GM06990 (cell line): ENCODE measurements around the gene SVIL.
"Not testable (repeated sequence)": the region's sequence is repeated elsewhere in the genome, so short reads cannot be mapped to it uniquely, and the experiment has no call there.

Experiments
- DNase-seq: peaks from one replicate; pipeline ENCODE4 v3.0.0-alpha.2; 2011; ENCODE audit not compliant: insufficient read length; ENCODE audit errors: extremely low read depth
- H3K27me3 ChIP-seq: replicated peaks from 2 replicates; pipeline ENCODE4 v1.6.0; 2011; ENCODE audit warnings: low read length; ENCODE audit not compliant: control insufficient read depth, insufficient read depth
- H3K36me3 ChIP-seq: 2 replicates; pipeline ENCODE4 v1.5.1; 2011; ENCODE audit warnings: low read length; ENCODE audit not compliant: control insufficient read depth, insufficient read depth
- H3K4me3 ChIP-seq: replicated peaks from 2 replicates; pipeline ENCODE4 v1.5.1; 2011; ENCODE audit warnings: low read depth, mild to moderate bottlenecking, control low read depth, low read length
- TF ChIP-seq, protein P1 (sequence below): IDR thresholded peaks from 2 replicates; pipeline ENCODE4 v1.5.1; 2011; ENCODE audit warnings: low read length, control low read depth, mild to moderate bottlenecking, inconsistent platforms; ENCODE audit not compliant: insufficient read depth, poor library complexity, severe bottlenecking

Gene SVIL

DNA sequence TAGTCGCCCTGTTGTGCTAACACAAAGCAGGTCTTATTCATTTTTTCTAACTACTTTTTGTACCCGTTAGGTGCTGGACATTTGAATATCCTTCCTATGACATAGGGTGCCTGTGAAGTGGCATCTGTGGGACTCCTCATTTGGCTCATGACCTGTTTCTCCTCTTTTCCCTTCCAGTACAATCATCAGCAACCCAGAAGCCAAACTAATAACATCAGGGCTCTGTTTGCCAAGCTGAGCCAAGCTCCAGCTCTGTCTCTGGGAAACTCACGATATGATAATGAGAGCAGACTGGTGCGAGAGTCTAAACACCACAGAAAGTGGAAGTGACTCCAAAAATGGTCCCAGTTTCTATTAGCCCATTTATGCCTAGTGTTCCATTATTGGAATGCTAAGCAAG, 92.0 kb downstream of the SVIL start:
- no peak for DNase-seq
- Histone ChIP-seq H3K4me3 (no peak overlapping the region), H3K27me3 (no peaks in the 10 kb centered on the region), H3K36me3 (no peaks in the 10 kb centered on the region)
- TF ChIP-seq, protein P1, sequence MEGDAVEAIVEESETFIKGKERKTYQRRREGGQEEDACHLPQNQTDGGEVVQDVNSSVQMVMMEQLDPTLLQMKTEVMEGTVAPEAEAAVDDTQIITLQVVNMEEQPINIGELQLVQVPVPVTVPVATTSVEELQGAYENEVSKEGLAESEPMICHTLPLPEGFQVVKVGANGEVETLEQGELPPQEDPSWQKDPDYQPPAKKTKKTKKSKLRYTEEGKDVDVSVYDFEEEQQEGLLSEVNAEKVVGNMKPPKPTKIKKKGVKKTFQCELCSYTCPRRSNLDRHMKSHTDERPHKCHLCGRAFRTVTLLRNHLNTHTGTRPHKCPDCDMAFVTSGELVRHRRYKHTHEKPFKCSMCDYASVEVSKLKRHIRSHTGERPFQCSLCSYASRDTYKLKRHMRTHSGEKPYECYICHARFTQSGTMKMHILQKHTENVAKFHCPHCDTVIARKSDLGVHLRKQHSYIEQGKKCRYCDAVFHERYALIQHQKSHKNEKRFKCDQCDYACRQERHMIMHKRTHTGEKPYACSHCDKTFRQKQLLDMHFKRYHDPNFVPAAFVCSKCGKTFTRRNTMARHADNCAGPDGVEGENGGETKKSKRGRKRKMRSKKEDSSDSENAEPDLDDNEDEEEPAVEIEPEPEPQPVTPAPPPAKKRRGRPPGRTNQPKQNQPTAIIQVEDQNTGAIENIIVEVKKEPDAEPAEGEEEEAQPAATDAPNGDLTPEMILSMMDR, result no peak

DNA sequence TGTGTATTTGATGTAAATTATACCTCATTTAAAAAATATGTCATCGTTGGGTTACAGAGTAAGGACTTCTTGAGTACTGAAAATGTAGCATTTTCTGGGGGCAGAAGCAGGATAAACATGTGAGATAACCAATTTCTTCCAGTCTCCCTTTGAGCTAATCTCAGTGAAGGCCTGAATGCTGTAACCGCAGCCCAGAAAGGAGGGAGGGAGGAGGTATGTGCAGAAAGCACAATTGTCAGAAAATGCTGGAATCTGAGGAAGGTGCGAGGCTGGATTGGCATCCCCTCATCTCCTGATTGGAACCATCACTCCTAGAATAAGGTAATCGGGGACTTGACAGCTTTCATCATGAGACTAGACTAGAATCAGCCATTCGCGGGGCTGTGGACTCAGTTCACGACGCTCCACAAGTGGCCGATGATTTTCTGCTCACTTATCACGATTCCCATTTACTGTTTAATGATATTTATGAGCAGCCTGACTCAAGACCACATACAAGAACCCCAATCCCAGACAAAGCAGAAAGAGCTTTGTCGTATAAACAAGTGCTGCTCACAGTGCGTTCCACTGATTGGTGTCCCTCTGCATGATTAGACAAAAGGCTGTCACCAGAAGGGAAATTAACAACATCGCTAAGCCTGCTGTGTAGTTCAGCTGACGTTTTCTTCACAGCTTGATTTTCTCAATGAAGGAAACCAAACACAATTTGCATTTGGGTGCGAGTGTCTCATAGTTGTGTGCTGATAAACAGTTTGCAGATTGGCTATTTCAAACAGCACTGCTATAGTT, 93.2 kb downstream of the SVIL start:
- Histone ChIP-seq H3K36me3 (no peaks in the 10 kb centered on the region), H3K4me3 (no peak overlapping the region), H3K27me3 (no peaks in the 10 kb centered on the region)
- TF ChIP-seq, protein P1, result no peak
- DNase-seq, result no peak

DNA sequence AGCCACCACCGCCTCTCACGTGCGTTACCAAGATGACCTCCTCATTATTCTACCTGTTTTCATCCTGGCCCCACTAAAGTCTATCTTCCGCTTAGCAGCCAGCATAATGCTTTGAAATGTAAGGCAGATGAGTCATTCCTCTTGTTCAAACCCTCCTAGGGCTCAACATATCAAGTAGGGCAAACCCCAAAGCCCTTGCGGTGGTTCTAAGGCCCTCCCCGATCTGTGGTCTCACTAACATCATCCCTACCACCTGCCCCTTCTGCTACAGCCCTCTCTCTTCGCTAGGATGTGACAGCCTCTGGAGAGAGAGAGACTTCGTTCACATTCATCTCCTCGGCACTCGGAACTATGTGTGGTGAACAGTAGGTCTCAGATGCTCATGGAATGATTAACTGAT, 94.8 kb downstream of the SVIL start:
- H3K4me3 ChIP-seq, result no peak overlapping the region
- H3K36me3 ChIP-seq, result no peaks in the 10 kb centered on the region
- TF ChIP-seq, protein P1, result no peak
- no peak for DNase-seq
- no peaks in the 10 kb centered on the region for H3K27me3 ChIP-seq

DNA sequence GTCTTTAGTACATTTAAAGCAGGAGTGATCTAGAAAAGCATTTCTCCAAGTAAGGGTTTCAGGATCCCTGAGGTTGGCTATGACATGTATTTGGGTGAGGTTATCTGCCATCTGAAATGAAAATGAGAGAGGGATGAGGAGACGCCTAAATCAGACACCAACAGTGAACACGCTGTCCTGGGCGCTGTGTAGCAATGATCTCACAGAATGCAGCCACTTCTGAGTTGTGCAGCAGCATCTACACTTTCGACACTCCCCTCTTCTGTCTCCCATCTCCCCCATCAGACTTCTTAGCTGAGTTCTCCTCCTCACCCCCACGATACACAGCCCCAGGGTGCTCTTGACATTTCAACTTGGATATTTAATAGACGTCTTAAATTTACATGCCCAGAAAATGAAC, 95.4 kb downstream of the SVIL start:
- no peak for DNase-seq
- Histone ChIP-seq H3K36me3 (no peaks in the 10 kb centered on the region), H3K4me3 (no peak overlapping the region), H3K27me3 (no peaks in the 10 kb centered on the region)
- TF ChIP-seq, protein P1, result no peak

DNA sequence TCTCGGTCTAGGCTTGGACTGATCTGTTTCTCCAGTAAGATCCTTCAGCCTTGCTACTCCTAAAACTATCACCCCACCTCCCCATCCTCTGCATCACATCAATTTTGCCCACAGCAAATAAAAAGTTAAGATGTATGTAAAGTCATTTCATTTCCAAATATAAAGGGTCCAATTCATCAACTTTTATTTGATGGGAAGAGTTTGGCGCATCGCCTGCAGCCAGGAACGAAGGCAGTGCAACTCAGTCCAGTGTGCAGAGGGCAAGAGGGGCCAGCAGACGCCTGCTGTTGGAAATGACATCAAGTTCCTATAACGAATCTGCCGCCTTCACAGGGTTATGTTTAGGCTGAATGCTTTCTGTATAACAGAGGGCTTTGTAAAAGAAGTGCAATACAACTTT, 97.0 kb downstream of the SVIL start:
- TF ChIP-seq, protein P1, result no peak
- no peak overlapping the region for H3K4me3 ChIP-seq
- H3K36me3 ChIP-seq, result no peaks in the 10 kb centered on the region
- DNase-seq, result no peak
- H3K27me3 ChIP-seq, result no peaks in the 10 kb centered on the region

DNA sequence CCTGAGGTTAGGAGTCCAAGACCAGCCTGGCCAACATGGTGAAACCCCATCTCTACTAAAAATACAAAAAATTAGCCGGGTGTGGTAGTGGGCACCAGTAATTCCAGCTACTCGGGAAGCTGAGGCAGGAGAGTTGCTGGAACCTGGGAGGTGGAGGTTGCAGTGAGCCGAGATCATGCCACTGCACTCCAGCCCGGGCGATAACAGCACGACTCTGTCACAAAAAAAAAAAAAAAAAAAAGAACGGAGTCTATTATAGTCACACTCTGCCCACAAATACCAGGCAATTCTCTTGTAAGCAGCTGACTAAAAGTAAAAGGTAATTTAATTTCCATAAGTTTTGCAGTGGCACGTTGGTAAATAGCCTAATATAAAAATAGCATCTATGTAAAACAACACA, 98.1 kb downstream of the SVIL start:
- H3K36me3 ChIP-seq, H3K27me3 ChIP-seq, DNase-seq, H3K4me3 ChIP-seq: not testable (repeated sequence)
